Mesodermal cell (in vitro differentiated cells): ENCODE results near the gene SLC4A5.

Experiments used
- H3K27ac ChIP-seq: 2 replicates; pipeline ENCODE4 v1.7.0; 2013; ENCODE audit warnings: mild to moderate bottlenecking, low read depth, low read length, moderate library complexity; ENCODE audit not compliant: severe bottlenecking
- H3K36me3 ChIP-seq: 2 replicates; pipeline ENCODE4 v1.7.1; 2013; ENCODE audit warnings: mild to moderate bottlenecking, low read length, moderate library complexity; ENCODE audit not compliant: control insufficient read depth, insufficient read depth
- H3K4me1 ChIP-seq: one replicate; pipeline ENCODE4 v1.7.1; 2013; ENCODE audit warnings: mild to moderate bottlenecking, low read length; ENCODE audit not compliant: insufficient read depth, control insufficient read depth, poor library complexity, severe bottlenecking
- H3K4me3 ChIP-seq: 2 replicates; pipeline ENCODE4 v1.7.0; 2013; ENCODE audit warnings: low read length, control low read depth, mild to moderate bottlenecking; ENCODE audit not compliant: insufficient read depth, poor library complexity, severe bottlenecking; ENCODE audit errors: extremely low read depth
- H3K9me3 ChIP-seq: 2 replicates; pipeline ENCODE4 v1.7.1; 2013; ENCODE audit warnings: mild to moderate bottlenecking, low read length, moderate library complexity; ENCODE audit not compliant: control insufficient read depth
- WGBS, 2 experiments: methylation state at CpG; one replicate each; pipeline ENCODE4 v1.1.5; 2013; ENCODE audit warnings: missing lambda C conversion rate in 2 of 2; ENCODE audit not compliant: insufficient coverage in 2 of 2; 5-methylcytosine and 5-hydroxymethylcytosine counted together

SLC4A5 gene

DNA sequence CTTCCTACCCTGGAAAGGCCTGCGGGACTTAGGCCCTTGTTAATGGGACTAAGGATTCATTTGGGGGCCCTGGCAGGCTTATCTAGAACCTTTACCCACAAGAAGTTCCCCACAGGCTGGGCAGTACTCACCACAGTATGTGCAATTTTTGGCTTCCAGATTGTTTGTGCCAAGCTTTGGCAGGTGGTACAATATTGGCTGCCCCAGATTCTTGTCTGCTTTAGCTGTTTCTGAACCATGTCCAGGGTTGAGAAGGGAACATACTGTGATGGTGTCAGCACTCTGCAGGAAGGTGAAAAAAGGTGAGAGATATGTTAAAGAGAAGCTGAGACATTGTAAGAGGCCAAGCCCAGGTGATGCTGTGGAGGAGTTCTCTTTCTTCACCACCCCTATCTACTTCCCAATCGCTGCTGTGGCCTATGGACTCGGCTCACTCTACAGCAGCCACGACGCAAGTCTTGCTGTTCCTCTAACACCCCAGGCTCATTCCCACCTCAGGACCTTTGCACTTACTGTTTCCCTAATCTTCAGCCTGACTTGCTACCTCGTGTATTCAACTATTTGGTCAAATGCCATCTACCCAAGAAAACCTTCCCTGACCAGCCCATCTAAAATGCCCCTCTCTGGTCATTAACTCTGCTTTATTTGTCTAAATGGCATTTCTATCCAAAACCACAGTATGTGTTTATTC lies 9.2 kb downstream of the SLC4A5 start:
- H3K27ac ChIP-seq: no peak overlapping the region
- no peak overlapping the region for H3K4me3 ChIP-seq
- WGBS, 2 experiments: 80 to 96% methylated on average over 2 to 6 of the region's 6 CpGs
- no peaks in the 10 kb centered on the region for H3K36me3 ChIP-seq
- no peaks in the 10 kb centered on the region for H3K9me3 ChIP-seq
- H3K4me1 ChIP-seq: no peaks in the 10 kb centered on the region

GRCh38 chr2:74333175-74333574 lies 10.0 kb downstream of the SLC4A5 start:
- Histone ChIP-seq H3K27ac (no peak overlapping the region), H3K4me1 (no peaks in the 10 kb centered on the region), H3K9me3 (no peaks in the 10 kb centered on the region), H3K36me3 (no peaks in the 10 kb centered on the region), H3K4me3 (no peak overlapping the region)
- WGBS, 2 experiments: no CpG with 5 or more reads among the region's 3 CpGs

DNA sequence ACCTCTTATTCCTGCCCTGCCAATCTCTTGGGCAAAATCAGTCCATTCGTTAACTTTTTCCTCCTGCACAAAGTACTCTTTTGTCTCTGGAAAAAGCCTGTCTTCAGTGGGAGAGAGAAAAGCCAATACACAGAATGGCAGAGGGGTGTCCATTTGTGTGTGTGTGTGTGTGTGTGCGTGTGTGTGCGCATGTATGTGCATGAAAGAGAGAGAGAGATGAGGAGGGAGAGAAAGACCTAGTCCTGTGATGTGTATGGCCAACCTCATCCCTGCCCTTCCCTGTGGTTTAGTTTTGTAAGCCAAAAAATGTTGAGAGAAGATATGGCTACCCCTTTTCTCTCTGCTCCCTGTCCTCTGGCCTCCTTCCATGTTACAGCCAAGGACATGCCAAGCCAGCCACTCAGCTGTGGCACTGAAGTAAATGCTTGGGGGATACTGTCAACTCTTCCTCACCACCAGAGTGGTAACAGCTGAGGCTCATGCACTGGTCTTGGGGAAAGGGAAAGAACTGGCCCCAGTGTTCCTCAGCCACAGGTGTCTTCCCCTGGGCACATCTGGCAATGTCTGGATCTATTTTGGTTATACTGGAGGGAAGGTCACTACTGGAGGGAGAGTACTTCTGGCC lies 10.6 kb downstream of the SLC4A5 start:
- Histone ChIP-seq H3K4me3 (no peak overlapping the region), H3K9me3 (no peaks in the 10 kb centered on the region), H3K27ac (no peak overlapping the region), H3K4me1 (no peaks in the 10 kb centered on the region), H3K36me3 (no peaks in the 10 kb centered on the region)
- 76 to 100% methylated on average over 2 to 3 of the region's 3 CpGs for WGBS, 2 experiments

DNA sequence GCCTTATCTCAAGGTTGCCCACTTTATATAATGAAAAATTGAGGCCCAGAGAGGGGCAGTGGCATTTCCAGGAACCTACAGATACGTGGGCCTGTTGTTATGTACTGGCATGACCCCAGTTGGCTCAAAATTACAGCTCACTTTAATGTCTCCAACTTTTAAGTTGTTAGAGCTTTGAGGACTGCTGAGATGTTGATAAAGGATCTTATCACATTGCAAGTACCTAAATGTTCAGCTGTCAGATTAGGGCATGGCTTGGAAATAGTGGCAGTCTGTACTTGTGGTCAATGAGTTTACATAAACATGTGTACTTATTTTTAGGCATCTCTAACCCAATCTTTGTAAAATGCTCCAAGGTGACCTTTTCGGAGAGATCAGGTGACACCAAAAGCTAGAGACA lies 14.6 kb downstream of the SLC4A5 start:
- H3K4me1 ChIP-seq: no peaks in the 10 kb centered on the region
- WGBS, 2 experiments: 92 to 93% methylated on average over 2 of the region's 2 CpGs
- H3K36me3 ChIP-seq: no peaks in the 10 kb centered on the region
- H3K9me3 ChIP-seq: no peaks in the 10 kb centered on the region
- H3K27ac ChIP-seq: no peak overlapping the region
- H3K4me3 ChIP-seq: no peak overlapping the region

DNA sequence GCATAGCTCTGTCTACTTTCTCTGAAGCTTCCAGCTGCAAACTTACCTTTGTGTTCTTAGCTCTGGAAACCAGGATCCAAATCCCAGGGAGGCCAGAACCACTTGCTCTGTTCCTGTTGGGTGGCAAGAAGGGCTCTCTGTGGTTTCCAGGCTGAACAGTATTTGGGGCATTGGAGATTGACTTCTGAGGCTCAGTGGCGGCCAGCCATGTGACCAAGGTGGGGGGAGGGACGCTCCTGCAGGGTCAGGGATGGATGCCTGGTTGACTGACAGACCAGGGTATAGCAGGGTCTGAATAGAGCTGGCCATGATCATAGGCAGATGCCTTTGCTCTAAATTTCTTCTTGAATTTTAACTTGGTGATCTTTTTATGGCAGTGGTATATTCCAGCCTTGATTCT lies 15.1 kb downstream of the SLC4A5 start:
- WGBS, 2 experiments: 33 to 67% methylated on average over 2 of the region's 2 CpGs
- H3K4me3 ChIP-seq: no peak overlapping the region
- H3K4me1 ChIP-seq: no peaks in the 10 kb centered on the region

DNA sequence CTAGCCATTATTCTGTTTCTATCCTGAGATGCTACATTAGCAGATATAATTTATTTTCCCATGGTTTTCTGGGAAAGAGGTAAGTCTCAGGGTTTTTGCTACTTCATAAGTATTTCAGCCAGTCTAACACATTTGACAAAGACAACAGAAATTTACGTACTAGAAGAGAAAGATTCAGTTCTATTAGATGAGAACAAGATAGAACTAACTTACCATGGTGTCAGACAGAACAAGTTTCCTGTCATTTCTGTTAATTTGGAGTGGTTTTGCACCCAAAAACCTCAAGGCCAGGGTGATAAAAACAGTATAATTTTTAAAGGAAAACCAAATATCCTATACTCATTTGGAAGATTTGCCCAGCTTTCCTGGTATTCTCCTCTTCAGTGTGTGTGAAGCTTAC lies 15.6 kb downstream of the SLC4A5 start:
- H3K4me3 ChIP-seq: no peak overlapping the region
- no peaks in the 10 kb centered on the region for H3K36me3 ChIP-seq
- H3K9me3 ChIP-seq: no peaks in the 10 kb centered on the region
- WGBS, 2 experiments: no CpG with 5 or more reads among the region's 1 CpG
- no peaks in the 10 kb centered on the region for H3K4me1 ChIP-seq
- no peak overlapping the region for H3K27ac ChIP-seq

More for the DNA sequence above, 15.1 kb downstream of the SLC4A5 start:
- H3K36me3 ChIP-seq: no peaks in the 10 kb centered on the region
- H3K9me3 ChIP-seq: no peaks in the 10 kb centered on the region
- H3K27ac ChIP-seq: no peak overlapping the region

DNA sequence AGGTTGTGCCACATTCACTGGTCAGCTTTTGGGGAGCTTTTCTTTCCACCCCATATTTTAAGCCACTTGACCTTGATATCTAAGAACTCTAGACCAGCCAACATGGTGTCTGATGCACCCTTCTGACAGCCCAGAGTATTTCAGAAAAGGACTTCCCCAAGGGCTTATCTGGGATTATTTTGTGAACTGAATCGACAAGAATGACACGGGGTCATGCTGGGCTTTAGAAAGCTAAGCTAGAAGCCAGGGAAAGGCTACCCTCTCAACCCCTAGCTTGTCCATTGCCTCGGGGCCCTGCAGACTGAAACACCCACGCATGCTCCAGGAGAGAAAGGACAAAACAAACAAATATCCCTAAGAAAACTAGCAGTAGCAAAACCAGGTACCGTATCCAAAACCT lies 16.0 kb downstream of the SLC4A5 start:
- H3K27ac ChIP-seq: no peak overlapping the region

GRCh38 chr2:74325815-74326214 lies 17.4 kb downstream of the SLC4A5 start:
- 78 to 88% methylated on average over 1 of the region's 2 CpGs for WGBS, 2 experiments
- Histone ChIP-seq H3K4me3 (no peak overlapping the region), H3K4me1 (no peaks in the 10 kb centered on the region), H3K36me3 (no peaks in the 10 kb centered on the region), H3K9me3 (no peaks in the 10 kb centered on the region), H3K27ac (no peak overlapping the region)

More for the DNA sequence above, 16.0 kb downstream of the SLC4A5 start:
- 41% methylated on average over 2 of the region's 5 CpGs; no CpG with 5 or more reads in 1 of the 2 experiments for WGBS, 2 experiments
- no peaks in the 10 kb centered on the region for H3K9me3 ChIP-seq
- H3K4me1 ChIP-seq: no peaks in the 10 kb centered on the region
- H3K36me3 ChIP-seq: no peaks in the 10 kb centered on the region
- H3K4me3 ChIP-seq: no peak overlapping the region

DNA sequence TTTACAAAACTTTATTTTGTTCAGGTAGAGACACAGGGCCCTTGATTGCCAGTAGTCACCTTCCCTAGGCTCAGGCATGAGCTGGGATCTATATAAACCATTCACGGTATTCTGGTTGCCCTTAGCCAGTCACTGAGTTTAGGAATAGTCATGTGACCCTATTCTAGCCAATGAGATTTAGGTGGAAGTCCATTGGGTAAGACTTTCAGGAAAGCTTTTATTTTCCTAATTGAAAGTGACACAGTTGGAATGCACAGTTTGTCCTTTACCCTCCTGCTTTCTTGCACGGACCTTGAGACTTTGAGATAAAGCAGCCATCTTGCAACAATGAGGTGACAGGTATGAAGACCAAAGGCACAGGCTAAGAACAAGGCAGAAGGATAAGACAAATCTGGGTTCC lies 21.5 kb downstream of the SLC4A5 start:
- Histone ChIP-seq H3K4me3 (no peak overlapping the region), H3K4me1 (no peaks in the 10 kb centered on the region), H3K27ac (no peak overlapping the region), H3K9me3 (no peaks in the 10 kb centered on the region), H3K36me3 (no peaks in the 10 kb centered on the region)
- 87 to 100% methylated on average over 2 of the region's 2 CpGs for WGBS, 2 experiments

GRCh38 chr2:74317701-74318100 lies 25.5 kb downstream of the SLC4A5 start:
- Histone ChIP-seq H3K36me3 (no peaks in the 10 kb centered on the region), H3K9me3 (no peaks in the 10 kb centered on the region), H3K4me3 (no peak overlapping the region), H3K27ac (no peak overlapping the region), H3K4me1 (no peaks in the 10 kb centered on the region)

DNA sequence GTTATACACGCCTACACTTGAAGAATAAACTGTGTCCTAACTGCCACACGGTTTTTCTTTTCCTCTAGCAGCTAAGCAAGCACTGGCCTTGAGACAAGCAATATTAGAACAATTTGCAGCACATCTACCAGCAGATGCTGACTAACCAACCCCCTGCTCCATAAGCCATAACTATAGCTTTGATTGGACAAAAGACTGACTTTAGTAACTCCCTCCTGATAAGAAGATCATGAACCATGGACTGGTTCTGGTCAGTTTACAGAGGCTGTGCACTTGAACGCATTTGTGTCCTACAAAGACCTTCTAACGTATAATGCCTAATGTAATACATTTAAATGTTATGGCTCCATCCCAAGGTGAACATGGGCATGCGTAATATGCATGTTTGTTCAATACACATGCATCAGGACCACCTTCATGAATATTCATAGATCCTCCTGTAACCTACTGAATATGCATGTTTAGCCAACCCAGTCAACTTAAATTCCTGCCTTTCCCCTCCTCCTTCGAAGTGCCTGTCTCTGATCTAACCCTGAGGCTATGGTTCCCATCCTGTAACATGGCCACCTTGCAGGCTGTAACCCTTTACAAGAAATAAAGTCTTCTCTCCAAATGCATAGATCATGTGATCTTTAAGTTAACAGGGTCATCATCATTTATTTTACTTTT lies 26.5 kb downstream of the SLC4A5 start:
- Histone ChIP-seq H3K27ac (no peak overlapping the region), H3K9me3 (no peaks in the 10 kb centered on the region)

More for the DNA sequence above, 26.5 kb downstream of the SLC4A5 start:
- Histone ChIP-seq H3K36me3 (no peaks in the 10 kb centered on the region), H3K4me3 (no peak overlapping the region), H3K4me1 (no peaks in the 10 kb centered on the region)
- WGBS, 2 experiments: 71 to 77% methylated on average over 3 to 4 of the region's 6 CpGs
